HepG2 (cell line): ENCODE data around the gene RASD1. TPM values are rescaled to one million over a fixed set of nuclear protein-coding genes. Genes with fewer than 3 reads are reported as not detected.

Source experiments
- ATAC-seq: fragments of 200-7000 bp; cut with Tn5 transposase; 3 replicates; pipeline ENCODE4 v1.9.1; 2020; ENCODE audit warnings: mild to moderate bottlenecking, moderate library complexity
- BruUV-seq: library from RNA; stranded (reverse); fragments of 400-500 nt; replicated peaks from 2 replicates; lab custom pipeline; 2021; lab: Mats Ljungman, UMichigan
- CTCF ChIA-PET: fragments of 300-600 bp; formaldehyde crosslinking; extraction: SDS; loops from one replicate; lab custom pipeline; 2021; ENCODE audit warnings: low total read pairs, inconsistent platforms, low intra/inter-chr PET ratio; lab: Yijun Ruan, JAX
- POLR2A ChIA-PET: fragments of 350-600 bp; sonication (Branson Sonifier 250); formaldehyde crosslinking; loops from one replicate; lab custom pipeline; 2020; ENCODE audit warnings: antibody characterized with exemption, inconsistent platforms; lab: Yijun Ruan, JAX
- DNase-seq: peaks from one replicate; pipeline ENCODE4 v3.0.0-alpha.2; 2015; ENCODE audit warnings: low spot score
- FAIRE-seq: peaks from 3 replicates; lab custom pipeline; 2011; peaks lifted over from hg19 to GRCh38; lab: Jason Lieb, UNC
- H2AFZ ChIP-seq: one replicate; pipeline ENCODE4 v1.6.1; 2011; ENCODE audit warnings: low read length, inconsistent platforms
- H3K27ac ChIP-seq: fragments of 300-600 bp; 3 replicates; pipeline ENCODE4 v1.8.0; 2011; ENCODE audit warnings: mixed run types, mild to moderate bottlenecking, mixed read lengths, low read length, inconsistent platforms; ENCODE audit not compliant: insufficient read depth; ENCODE audit errors: extremely low read length
- H3K27me3 ChIP-seq, 2 experiments: fragments of 200-600 bp in 1 of 2; 2 replicates in 1 of 2; 3 replicates in 1 of 2; pipeline versions ENCODE4 v1.6.0 to v1.8.0; 2011; ENCODE audit warnings: low read length in 2 of 2, mild to moderate bottlenecking in 2 of 2, moderate library complexity in 2 of 2, inconsistent platforms in 1 of 2; ENCODE audit not compliant: insufficient read depth in 2 of 2, control insufficient read depth in 1 of 2
- H3K36me3 ChIP-seq, 2 experiments: fragments of 200-600 bp in 1 of 2; replicated peaks in 1 of 2; 2 replicates in 1 of 2; 3 replicates in 1 of 2; pipeline versions ENCODE4 v1.5.1 to v1.8.0; 2011; ENCODE audit warnings: low read length in 2 of 2, inconsistent platforms in 1 of 2; ENCODE audit not compliant: insufficient read depth in 2 of 2, control insufficient read depth in 1 of 2
- H3K4me1 ChIP-seq: 2 replicates; pipeline ENCODE4 v1.5.1; 2012; ENCODE audit warnings: low read length, inconsistent platforms; ENCODE audit not compliant: insufficient read depth
- H3K4me2 ChIP-seq: 2 replicates; pipeline ENCODE4 v1.6.0; 2011; ENCODE audit warnings: low read depth, low read length, inconsistent platforms
- H3K4me3 ChIP-seq, 3 experiments: fragments of 200-600 bp in 1 of 3; sonication (generic), shearing (Covaris generic) in 1 of 3; replicated peaks in 1 of 3; 2 replicates each; pipeline ENCODE4 v1.5.1; 2011 to 2016; ENCODE audit warnings: low read length in 3 of 3, inconsistent platforms in 2 of 3, low read depth in 2 of 3, mild to moderate bottlenecking in 2 of 3, control low read depth in 1 of 3, mixed read lengths in 1 of 3; ENCODE audit not compliant: insufficient read depth in 1 of 3
- H3K79me2 ChIP-seq: one replicate; pipeline ENCODE4 v1.6.1; 2011; ENCODE audit warnings: low read length, inconsistent platforms; ENCODE audit not compliant: insufficient read depth
- H3K9ac ChIP-seq: 2 replicates; pipeline ENCODE4 v1.6.0; 2011; ENCODE audit warnings: mild to moderate bottlenecking, low read depth, low read length, inconsistent platforms; ENCODE audit not compliant: insufficient read depth
- H3K9me3 ChIP-seq: 2 replicates; pipeline ENCODE4 v1.5.1; 2012; ENCODE audit warnings: mild to moderate bottlenecking, low read length
- H4K20me1 ChIP-seq: 2 replicates; pipeline ENCODE4 v1.6.0; 2011; ENCODE audit warnings: inconsistent platforms, mild to moderate bottlenecking, low read length, moderate library complexity; ENCODE audit not compliant: insufficient read depth
- CEBPB ChIP-seq: IDR thresholded peaks from 2 replicates; pipeline ENCODE4 v1.6.1; 2011; ENCODE audit warnings: low read depth, low read length, improper control_type of control experiment, borderline replicate concordance
- CEBPZ ChIP-seq: IDR thresholded peaks from 2 replicates; pipeline ENCODE4 v1.6.1; 2012; ENCODE audit warnings: low read length, improper control_type of control experiment
- MAX ChIP-seq: IDR thresholded peaks from 2 replicates; pipeline ENCODE4 v1.6.1; 2012; ENCODE audit warnings: inconsistent platforms
- NFYB ChIP-seq: sonication (generic); formaldehyde crosslinking; IDR thresholded peaks from 2 replicates; pipeline ENCODE4 v1.4.0; 2020; ENCODE audit warnings: missing genetic modification reagents
- NFYC ChIP-seq: IDR thresholded peaks from 2 replicates; pipeline ENCODE4 v1.6.1; 2016; ENCODE audit warnings: missing genetic modification reagents, missing compliant biosample characterization
- USF2 ChIP-seq, 2 experiments: sonication (generic) in 1 of 2; formaldehyde crosslinking in 1 of 2; IDR thresholded peaks; 2 replicates each; pipeline versions ENCODE4 v1.5.1 to v1.6.1; 2011 to 2020; ENCODE audit warnings: borderline replicate concordance in 1 of 2, low read depth in 1 of 2, low read length in 1 of 2, mild to moderate bottlenecking in 1 of 2, missing genetic modification reagents in 1 of 2, moderate library complexity in 1 of 2
- ZNF225 ChIP-seq: sonication (generic); formaldehyde crosslinking; IDR thresholded peaks from 2 replicates; pipeline ENCODE4 v1.4.0; 2020; ENCODE audit warnings: mild to moderate bottlenecking, missing genetic modification reagents
- ZNF280B ChIP-seq: sonication (generic); formaldehyde crosslinking; IDR thresholded peaks from 2 replicates; pipeline ENCODE4 v1.5.0; 2020; ENCODE audit warnings: missing genetic modification reagents, mild to moderate bottlenecking, borderline replicate concordance
- ZNF687 ChIP-seq: sonication (generic); formaldehyde crosslinking; IDR thresholded peaks from 2 replicates; pipeline ENCODE4 v1.5.1; 2020; ENCODE audit warnings: mild to moderate bottlenecking, missing genetic modification reagents, moderate library complexity
- ZZZ3 ChIP-seq: sonication (generic); formaldehyde crosslinking; IDR thresholded peaks from 2 replicates; pipeline ENCODE4 v1.4.0; 2020; ENCODE audit warnings: missing genetic modification reagents, mild to moderate bottlenecking, borderline replicate concordance
- WGBS: methylation state at CpG from one replicate; pipeline ENCODE4 v1.1.6; 2017; ENCODE audit warnings: low lambda C conversion rate; 5-methylcytosine and 5-hydroxymethylcytosine counted together
- in situ Hi-C: cut with HindIII; loops from 2 replicates; pipeline ENCODE4 v1.10.0; 2017; ENCODE audit warnings: low pct_unique_long_range_greater_than_20kb; ENCODE audit not compliant: extremely low pct_ligation_motif_present
- intact Hi-C: fragments of 100-400 bp; cut with micrococcal nuclease; formaldehyde crosslinking; loops from one replicate; pipeline ENCODE4 v1.10.0; 2022; ENCODE audit not compliant: unreplicated experiment
- polyA plus RNA-seq, 8 experiments: library from polyadenylated mRNA; depleted of rRNA in 3 of 8; stranded (reverse) in 7 of 8; unstranded in 1 of 8; fragments of >200 nt; fragmentation: Illumina TruSeq in 4 of 8; extraction: Trizol in 4 of 8; gene quantifications; 2 replicates each; pipeline versions ENCODE4 v1.2.1 to v1.2.3, GENCODE V29; 2011 to 2016; ENCODE audit warnings: low read depth in 4 of 8, missing spikeins in 1 of 8, mixed read lengths in 1 of 8; ENCODE audit not compliant: insufficient read depth in 1 of 8
- total RNA-seq, 5 experiments: library from RNA; depleted of rRNA; stranded (reverse); fragments of >200 nt; fragmentation: Illumina TruSeq; extraction: Trizol; gene quantifications; 2 replicates each; pipeline ENCODE4 v1.2.3, GENCODE V29; 2016; ENCODE audit warnings: low read depth in 1 of 5

Gene RASD1
- total and polyA plus RNA-seq, 2 of the 13 experiments (the other 11 are each of a cell fraction or from before 2014, with no cell fraction given), result 1.6 to 4.2 TPM

- TF ChIP-seq NFYC (CRISPR knock-in tag) (peak; percentile 69), NFYB (CRISPR knock-in tag) (peak; percentile 32; the same call in 1 of the 2 replicates), ZNF225 (CRISPR knock-in tag) (no peak), MAX (peak; percentile 27; the same call in 1 of the 2 replicates), CEBPB (no peak), CEBPZ (no peak), ZZZ3 (CRISPR knock-in tag) (no peak), ZNF280B (0 out of 2 replicates have a peak, but pooled peaks have one; percentile 44), USF2 (IDR thresholded peaks at IDR 0.05; ENCODE audit: low read depth, low read length) (no peak), USF2 (CRISPR knock-in tag; IDR thresholded peaks at IDR 0.05; ENCODE audit: borderline replicate concordance) (peak; percentile 53; the same call in 1 of the 2 replicates), ZNF687 (CRISPR knock-in tag) (peak; percentile 52)
- no peak overlapping the region for H2AFZ ChIP-seq
- intact Hi-C loops, result loop anchor here (5.0 kb wide), 1 partner anchor 49 kb away; the partner anchor contains the start of gene RASD1
- WGBS, result no CpG with 5 or more reads among the region's 4 CpGs
- no peaks in the 10 kb centered on the region for H4K20me1 ChIP-seq
- FAIRE-seq (no peak), DNase-seq (no peak), ATAC-seq (no peak)
- H3K9me3 ChIP-seq, result no peaks in the 10 kb centered on the region
- H3K4me3 ChIP-seq, result no peak overlapping the region
- H3K4me1 ChIP-seq, result peaks cover 84% of the 10 kb centered on the region
- no peak overlapping the region for H3K9ac ChIP-seq
- no peaks in the 10 kb centered on the region for H3K36me3 ChIP-seq
- no peak overlapping the region for H3K27ac ChIP-seq
- ChIA-PET CTCF (no interaction called here), POLR2A (interaction anchor here (1.5 to 3.0 kb wide), 2 partner anchors 13 to 48 kb away, joined by 7 read pairs; partner anchors contain the start of gene RASD1)
- H3K27me3 ChIP-seq, result 0 out of 5 replicates have a peak, but pooled peaks cover 0 to 13% of the 10 kb centered on the region in 2 experiments
- BruUV-seq, result no TSS peak
- H3K4me2 ChIP-seq, result no peak overlapping the region
- H3K79me2 ChIP-seq, result no peaks in the 10 kb centered on the region
- in situ Hi-C loops, result loop anchor here (5.0 kb wide), 1 partner anchor 91 kb away; no protein-coding TSS in a partner anchor
Measured at GRCh38 chr17:17448723-17449122, 47.5 kb downstream of the RASD1 start.
